RPMI7951 (cell line): Measurements from ENCODE around the gene EPHA10. TPM values are rescaled to one million over a fixed set of nuclear protein-coding genes. Genes with fewer than 3 reads are reported as not detected.
A peak's percentile ranks its signal among the peaks of the same experiment; 100 is the strongest.

Source experiments
- DNase-seq: peaks from one replicate; pipeline ENCODE4 v3.0.0-alpha.2; 2012; ENCODE audit warnings: low read depth
- total RNA-seq: library from RNA; depleted of rRNA; stranded (reverse); fragments of >200 nt; shearing (Covaris generic); gene quantifications from 2 replicates; pipeline ENCODE4 v1.2.3, GENCODE V29; 2014

Gene EPHA10
- total RNA-seq, 1 experiment from 2014 or later, result not detected

DNA sequence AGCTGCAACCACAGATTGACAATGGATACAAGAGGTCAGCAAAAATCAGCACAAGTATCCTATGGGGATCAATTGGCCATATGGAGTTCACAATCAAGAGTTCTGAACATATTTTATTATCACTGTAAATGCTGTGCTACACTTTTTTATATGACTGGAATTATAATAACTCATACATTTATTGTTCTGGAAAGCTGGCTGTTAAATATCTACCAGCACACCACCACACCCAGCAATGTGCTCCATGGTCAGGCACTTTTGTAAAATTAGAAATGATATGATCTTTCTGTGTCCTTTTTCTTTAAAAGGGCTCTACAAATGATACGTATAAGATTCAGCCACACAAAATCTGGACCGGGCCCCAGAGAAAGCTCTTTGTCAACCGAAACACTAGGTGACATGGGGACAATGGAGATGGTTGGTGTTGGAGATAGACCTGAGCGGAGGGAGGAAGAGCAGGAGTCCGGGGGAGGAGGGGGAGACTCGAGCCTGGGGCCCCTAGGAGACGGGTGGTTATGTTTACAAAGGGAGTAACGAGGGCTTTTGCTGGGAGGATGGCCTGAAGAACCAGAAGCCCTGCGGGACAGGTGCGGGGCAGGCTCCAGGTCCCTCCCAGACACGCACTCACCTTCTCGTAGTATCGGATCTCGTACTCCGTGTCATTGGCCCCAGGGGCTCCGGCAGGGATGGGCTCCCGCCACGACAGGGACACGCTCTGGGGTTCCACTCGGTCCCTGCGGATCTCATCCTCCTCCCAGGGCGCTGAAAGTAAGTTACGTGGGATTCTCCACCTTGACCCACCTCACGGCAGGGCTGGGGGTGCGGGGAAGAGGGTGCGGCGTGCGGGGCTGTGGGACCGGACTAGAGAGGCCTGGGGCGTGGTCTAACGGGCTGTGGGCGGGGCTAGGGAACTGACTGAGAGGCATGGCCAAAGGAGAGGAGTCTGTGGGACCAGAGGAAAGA, 30.0 kb downstream of the EPHA10 start:
- DNase-seq, result no peak

DNA sequence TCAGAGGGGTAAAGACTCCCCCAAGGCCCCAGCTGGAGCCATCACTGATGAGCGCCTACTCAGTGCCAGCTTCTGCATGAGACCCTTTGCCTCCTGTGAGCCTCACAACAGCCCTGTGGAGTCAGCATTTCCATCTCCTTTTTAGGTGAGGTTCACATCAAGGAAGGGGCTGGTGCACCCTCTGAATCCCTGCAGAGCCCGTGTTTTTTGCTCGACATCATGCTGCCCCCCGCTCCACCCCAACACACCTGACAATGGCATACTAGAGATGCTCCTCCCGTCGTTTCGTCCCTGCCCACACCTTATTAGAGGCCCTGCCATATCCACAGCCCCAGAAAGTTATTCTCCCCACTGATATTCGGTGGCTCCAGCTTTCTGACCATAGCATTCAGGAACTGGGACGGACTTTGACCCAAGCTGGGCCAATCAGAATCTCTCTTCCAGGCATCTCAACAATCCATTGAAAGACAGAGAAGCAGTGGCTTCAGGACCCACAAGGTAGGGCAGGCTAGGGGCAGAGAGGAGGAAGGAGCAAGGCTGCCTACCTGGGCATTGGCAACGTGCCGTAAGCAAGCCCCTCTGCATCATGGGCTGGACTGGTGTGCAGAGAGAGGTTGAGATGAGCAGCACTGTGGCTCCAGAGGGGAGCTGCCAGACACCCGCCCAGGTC, 32.7 kb downstream of the EPHA10 start:
- DNase-seq, result no peak

DNA sequence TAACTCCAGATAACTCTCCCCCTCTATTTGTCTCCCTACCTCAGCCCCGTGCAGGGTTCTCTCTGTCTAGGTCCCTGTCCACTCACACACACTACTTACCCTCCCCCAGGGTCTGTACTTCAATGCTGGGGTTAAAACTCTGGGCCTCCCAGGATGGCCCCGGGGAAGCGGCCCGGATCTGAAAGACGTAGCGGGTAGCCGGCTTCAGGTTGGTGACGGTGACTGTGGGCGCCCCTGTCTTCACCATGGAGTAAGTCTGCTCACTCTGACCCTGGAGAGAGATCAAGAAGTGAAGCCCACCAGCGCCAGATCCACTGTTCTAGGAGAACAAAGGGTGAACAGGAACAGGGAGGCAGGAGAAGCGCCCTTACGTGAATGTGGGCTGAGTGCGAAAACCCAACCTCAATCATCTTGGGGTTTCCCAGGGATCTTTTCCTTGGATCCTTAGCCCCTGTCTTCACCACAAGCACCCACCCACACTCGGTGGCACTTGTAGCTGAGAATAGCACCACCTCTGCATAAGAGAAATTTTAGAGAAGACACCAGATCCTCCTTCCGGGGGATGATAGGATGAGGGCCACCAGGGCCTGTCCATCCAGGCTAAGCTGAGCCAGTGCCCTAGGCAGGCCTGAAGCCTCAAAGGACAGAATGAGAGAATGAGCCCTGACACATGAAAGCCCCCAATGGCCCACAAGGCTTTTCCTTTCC, 33.5 kb downstream of the EPHA10 start:
- DNase-seq, result no peak

DNA sequence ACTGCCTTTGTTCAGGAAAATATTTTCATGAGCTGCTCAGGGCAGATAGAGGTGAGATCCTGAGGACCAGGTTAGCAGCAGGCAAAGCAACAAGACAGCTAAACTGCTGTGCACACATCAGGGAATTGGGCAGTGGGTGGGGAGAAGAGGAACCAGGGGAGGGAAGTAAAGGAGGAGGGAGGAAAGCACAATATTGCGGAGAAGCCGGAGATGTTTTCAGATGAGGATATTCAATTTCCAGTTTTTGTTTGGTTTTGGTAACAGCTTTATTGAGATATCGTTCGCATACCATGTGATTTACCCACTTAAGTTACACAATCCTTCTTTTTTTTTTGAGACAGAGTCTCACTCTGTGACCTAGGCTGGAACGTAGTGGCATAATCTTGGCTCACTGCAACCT, 34.5 kb downstream of the EPHA10 start:
- DNase-seq, result no peak

- DNase-seq, result no peak
These were observed 36.5 kb downstream of the EPHA10 start for GRCh38 chr1:37728416-37728815.

GRCh38 chr1:37726751-37727585, 38.0 kb downstream of the EPHA10 start:
- DNase-seq, result no peak

DNA sequence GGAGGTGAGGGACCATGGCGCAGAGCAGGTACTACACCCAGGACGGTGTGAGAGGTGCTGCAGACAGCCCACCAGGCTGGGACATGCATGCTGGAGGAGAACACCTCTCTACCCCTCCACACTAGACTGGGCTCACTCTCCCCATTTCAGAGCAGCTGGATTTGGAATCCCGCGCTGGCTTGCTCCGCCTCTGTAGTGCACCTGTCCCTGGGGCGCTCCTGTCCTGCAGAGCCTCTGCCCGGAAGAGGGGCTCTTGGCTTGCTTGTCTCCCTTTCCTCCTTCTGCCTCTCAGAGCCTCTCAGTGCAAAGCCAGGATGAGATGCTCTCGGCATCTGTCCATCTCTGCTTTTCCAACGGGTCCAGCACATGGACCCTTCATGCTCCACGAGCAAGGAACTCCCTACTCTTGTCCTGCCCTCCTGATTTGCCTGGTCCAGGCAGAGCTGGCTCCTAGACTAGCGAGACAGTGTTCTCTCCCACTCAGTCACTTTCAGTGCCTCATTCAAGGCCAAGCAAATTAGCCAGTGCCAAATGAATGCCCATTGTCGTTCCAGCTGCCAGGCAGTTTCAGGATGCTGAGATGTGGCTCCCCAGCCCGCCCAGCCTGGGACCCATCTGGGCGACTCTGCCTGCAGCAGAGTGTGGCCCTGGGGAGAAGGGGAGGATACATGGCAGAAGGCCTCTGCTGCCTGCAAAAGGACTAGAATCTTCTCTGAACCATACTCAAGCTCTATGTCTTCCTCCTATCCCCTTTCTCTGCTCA, 38.9 kb downstream of the EPHA10 start:
- no peak for DNase-seq

DNA sequence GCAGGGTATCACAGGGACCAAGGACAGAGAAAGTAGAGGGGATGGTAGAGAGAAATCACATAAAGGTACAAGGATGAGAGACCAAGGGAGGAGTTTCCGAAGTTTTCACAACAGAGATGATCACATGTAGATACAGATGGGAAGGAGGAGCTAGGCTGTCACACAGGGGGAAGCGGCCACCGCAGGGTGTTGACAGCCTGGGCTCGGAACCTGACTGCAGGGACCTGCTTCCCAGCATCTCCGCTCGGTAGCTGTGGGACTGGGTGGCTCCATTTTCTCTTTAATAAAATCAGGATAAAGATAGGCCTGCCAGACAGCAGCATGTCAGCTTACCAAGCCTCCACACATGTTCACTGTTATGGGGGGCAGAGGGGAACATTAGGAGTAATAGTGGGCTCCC, 40.3 kb downstream of the EPHA10 start:
- no peak for DNase-seq

GRCh38 chr1:37723390-37724078, 41.4 kb downstream of the EPHA10 start:
- peak; percentile 65 for DNase-seq

GRCh38 chr1:37723072-37723389, 41.9 kb downstream of the EPHA10 start:
- DNase-seq, result no peak

DNA sequence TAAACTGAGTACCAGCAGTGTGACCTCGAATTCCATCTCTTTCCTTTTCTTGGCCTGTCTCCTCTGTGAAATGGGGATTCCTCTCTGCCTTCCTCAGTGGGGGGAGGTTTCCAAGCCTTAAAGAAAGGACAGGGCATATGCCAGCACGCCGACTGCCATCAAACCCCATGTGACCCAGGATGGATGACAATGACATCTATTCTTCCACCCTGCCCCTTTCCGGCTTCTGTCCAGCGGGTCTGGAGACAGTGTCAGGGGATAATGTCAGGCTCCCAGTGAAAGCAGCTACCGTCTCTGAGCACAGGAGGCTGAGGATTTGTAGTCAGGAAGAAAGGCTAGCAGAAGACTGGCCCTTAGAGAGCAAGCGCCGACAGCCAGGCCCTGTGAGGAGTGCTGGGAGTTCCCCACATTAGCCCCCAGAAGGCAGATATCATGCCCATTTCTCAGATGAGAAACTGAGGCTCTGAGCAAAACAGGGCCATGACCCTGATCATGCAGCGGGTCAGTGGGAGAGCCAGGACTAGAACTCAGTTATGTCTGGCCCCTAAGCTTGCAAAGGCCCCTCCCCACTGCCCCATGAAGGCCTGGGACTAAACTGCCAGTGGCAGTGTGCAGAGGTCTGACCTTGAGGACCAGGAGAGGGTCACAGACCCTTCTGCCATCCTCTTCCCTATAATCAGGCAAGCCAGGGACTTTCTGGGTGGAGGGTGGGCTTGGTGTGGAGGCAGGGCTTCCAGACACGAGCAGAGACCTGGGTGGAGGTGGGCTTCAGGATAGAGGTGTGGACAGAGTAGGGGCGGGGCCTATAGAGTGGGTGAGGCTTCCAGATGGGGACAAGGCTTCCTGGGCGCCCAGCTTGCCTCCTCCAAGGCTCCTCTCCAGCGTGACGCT, 42.5 kb downstream of the EPHA10 start:
- no peak for DNase-seq

GRCh38 chr1:37721565-37721964, 43.4 kb downstream of the EPHA10 start:
- DNase-seq, result no peak

GRCh38 chr1:37720231-37721130, 44.4 kb downstream of the EPHA10 start:
- no peak for DNase-seq

DNA sequence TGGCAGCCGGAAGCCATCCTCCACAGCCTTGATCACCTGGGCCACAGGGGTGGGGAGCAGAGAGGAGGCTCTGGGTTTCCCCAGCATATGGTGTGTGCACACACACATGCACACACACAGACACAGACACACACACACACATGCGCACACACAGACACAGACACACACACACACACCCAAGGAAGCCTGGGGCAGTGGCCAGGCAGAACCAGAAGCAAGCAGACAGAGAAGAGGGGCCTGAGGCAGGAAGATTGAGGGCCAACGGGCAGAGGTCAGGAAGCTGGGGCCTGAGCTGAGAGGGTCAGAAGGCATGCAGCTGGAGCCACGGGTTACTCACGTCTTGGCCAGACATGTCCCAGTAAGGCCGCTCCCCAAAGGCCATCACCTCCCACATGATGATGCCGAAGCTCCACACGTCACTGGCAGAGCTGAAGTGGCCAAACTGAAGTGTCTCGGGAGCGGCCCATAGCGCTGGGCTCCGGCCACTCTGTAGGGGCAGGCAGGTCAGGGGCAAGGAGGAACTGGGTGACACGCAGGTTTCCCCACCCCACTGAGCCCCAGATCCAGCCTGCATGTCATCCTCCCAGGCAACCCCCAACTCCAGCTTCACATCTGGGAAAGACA, 45.2 kb downstream of the EPHA10 start:
- no peak for DNase-seq

DNA sequence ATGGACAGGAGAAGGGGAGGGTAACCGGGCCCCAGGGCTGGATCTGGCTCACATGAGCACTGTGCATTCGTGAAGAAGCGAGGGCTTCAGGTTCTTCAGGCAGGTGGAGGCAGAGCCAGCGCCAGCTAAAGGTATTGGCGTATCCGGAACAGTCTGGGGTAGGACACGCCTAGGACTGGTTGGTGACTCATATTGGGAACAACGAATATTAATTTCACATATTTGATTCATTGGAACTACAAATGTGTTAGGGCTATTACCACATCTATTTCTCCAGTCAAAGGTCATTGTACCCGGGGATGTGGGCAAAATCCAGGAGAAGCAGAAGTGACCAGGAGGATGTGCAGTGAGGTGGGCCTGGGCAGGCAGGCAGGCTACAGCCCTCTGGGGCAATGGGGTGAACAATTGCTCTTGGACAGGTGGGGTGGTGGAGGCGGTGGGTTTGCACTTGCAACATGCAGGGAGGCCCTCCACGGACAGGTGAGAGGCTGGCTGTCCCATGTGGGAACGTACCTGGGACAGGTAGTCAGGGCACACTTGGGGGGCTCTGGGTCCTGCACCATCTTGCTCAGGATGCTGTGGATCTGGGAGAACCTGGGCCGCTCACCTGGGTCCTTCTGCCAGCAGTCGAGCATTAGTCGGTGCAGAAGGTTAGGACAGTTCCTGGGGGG, 45.9 kb downstream of the EPHA10 start:
- no peak for DNase-seq

DNA sequence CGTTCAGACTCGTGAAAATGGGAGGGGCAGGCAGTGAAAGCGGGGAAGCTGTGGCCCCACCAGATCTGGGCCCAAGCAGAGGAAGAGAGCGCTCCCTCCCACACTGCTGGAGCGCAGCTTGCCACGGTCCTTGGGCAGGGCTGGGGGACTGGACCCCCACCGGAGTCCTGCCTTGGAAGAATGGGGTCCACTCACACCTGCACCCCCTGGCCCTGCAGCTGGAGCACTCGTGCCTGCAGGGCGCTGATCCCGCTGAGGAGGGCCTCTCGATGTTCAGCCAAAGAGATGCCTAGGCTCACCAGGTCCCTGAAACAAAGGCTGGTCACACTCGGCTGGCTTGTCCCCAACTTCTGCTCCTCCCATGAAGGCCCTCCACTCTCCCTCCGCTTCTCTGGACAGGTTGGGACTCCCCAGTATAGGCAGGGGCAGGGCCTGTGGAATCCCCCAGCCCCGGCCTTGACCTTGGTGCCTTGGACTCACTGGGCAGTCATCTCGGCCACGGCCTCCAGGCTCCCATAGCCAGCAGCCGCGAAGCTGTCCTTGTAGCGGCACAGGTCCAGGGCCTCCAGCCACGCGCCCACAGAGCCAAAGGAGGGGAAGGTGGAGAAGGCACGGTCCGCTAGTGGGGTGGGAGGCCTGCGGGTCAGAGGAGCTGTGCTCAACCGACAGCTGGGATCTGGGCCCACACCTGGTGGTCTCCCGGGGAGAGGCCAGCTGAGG, 46.6 kb downstream of the EPHA10 start:
- DNase-seq, result no peak

GRCh38 chr1:37717631-37718030, 47.3 kb downstream of the EPHA10 start:
- DNase-seq, result no peak
